CD14-positive monocyte (primary cell): Measurements from ENCODE around the gene AGPAT3. TPM values are rescaled to one million over a fixed set of nuclear protein-coding genes. Genes with fewer than 3 reads are reported as not detected.

Source experiments
- DNase-seq, 3 donors: peaks; one replicate each; pipeline ENCODE4 v3.0.0-alpha.2; 2011 to 2022
- H2AFZ ChIP-seq: 2 replicates; pipeline ENCODE4 v1.6.0; 2012; ENCODE audit warnings: mild to moderate bottlenecking, low read depth, low read length, inconsistent platforms; ENCODE audit not compliant: insufficient read depth, poor library complexity, severe bottlenecking
- H3K27ac ChIP-seq, 2 donors: 1 replicate in 1 of 2; 2 replicates in 1 of 2; pipeline ENCODE4 v1.5.1; 2012 to 2013; ENCODE audit warnings: low read length in 2 of 2, control low read depth in 1 of 2, inconsistent platforms in 1 of 2, low read depth in 1 of 2, mild to moderate bottlenecking in 1 of 2
- H3K27me3 ChIP-seq, 2 donors: one replicate each; pipeline versions ENCODE4 v1.6.0 to v1.6.1; 2011 to 2013; ENCODE audit warnings: low read length in 2 of 2; ENCODE audit not compliant: control insufficient read depth in 2 of 2, insufficient read depth in 2 of 2
- H3K36me3 ChIP-seq, 2 donors: replicated peaks in 1 of 2; 1 replicate in 1 of 2; 2 replicates in 1 of 2; pipeline versions ENCODE4 v1.5.1 to v1.6.1; 2012 to 2013; ENCODE audit warnings: low read length in 2 of 2, control low read depth in 1 of 2, inconsistent platforms in 1 of 2, mild to moderate bottlenecking in 1 of 2; ENCODE audit not compliant: insufficient read depth in 2 of 2, control insufficient read depth in 1 of 2
- H3K4me1 ChIP-seq, 2 donors: 1 replicate in 1 of 2; 2 replicates in 1 of 2; pipeline versions ENCODE4 v1.5.1 to v1.6.1; 2012 to 2013; ENCODE audit warnings: low read length in 2 of 2, control low read depth in 1 of 2, inconsistent platforms in 1 of 2, mild to moderate bottlenecking in 1 of 2, moderate library complexity in 1 of 2; ENCODE audit not compliant: insufficient read depth in 2 of 2, control insufficient read depth in 1 of 2
- H3K4me2 ChIP-seq: replicated peaks from 2 replicates; pipeline ENCODE3; 2012; ENCODE audit warnings: low read length, moderate library complexity, mild to moderate bottlenecking; ENCODE audit not compliant: poor library complexity, severe bottlenecking; ENCODE audit errors: extremely low read depth
- H3K4me3 ChIP-seq, 3 experiments: fragments of 200-600 bp in 1 of 3; sonication (generic) in 1 of 3; replicated peaks in 1 of 3; 1 replicate in 2 of 3; 2 replicates in 1 of 3; pipeline ENCODE4 v1.5.1; 2011 to 2013; ENCODE audit warnings: low read length in 3 of 3, mild to moderate bottlenecking in 3 of 3, control low read depth in 2 of 3, low read depth in 2 of 3, inconsistent platforms in 1 of 3, moderate library complexity in 1 of 3
- H3K79me2 ChIP-seq: 2 replicates; pipeline ENCODE4 v1.6.0; 2012; ENCODE audit warnings: mild to moderate bottlenecking, control low read depth, inconsistent platforms, low read length, moderate library complexity; ENCODE audit not compliant: insufficient read depth
- H3K9ac ChIP-seq: 2 replicates; pipeline ENCODE4 v1.6.0; 2017; ENCODE audit warnings: low read length, mild to moderate bottlenecking; ENCODE audit not compliant: insufficient read depth, poor library complexity, severe bottlenecking
- H3K9me3 ChIP-seq, 2 donors: replicated peaks in 1 of 2; 1 replicate in 1 of 2; 2 replicates in 1 of 2; pipeline versions ENCODE4 v1.5.1 to v1.6.1; 2012 to 2013; ENCODE audit warnings: low read length in 2 of 2, control low read depth in 1 of 2; ENCODE audit not compliant: control insufficient read depth in 1 of 2, insufficient read depth in 1 of 2
- H4K20me1 ChIP-seq: 2 replicates; pipeline ENCODE4 v1.6.0; 2012; ENCODE audit warnings: mild to moderate bottlenecking, low read length, control low read depth, moderate library complexity; ENCODE audit not compliant: insufficient read depth
- H3K27ac Mint-ChIP-seq, 7 donors: one replicate each; pipeline ENCODE4 v1.8.0; 2020; ENCODE audit warnings: mild to moderate bottlenecking in 7 of 7, mixed read lengths in 7 of 7, moderate library complexity in 6 of 7, inconsistent platforms in 2 of 7
- H3K27me3 Mint-ChIP-seq, 3 donors: one replicate each; pipeline ENCODE4 v1.8.0; 2021 to 2022; ENCODE audit warnings: low read depth in 3 of 3, mild to moderate bottlenecking in 3 of 3, mixed read lengths in 3 of 3, moderate library complexity in 3 of 3, inconsistent platforms in 1 of 3
- H3K36me3 Mint-ChIP-seq, 2 donors: one replicate each; pipeline ENCODE4 v1.8.0; 2020; ENCODE audit warnings: mixed read lengths in 2 of 2, inconsistent platforms in 1 of 2, mild to moderate bottlenecking in 1 of 2
- H3K4me1 Mint-ChIP-seq: one replicate; pipeline ENCODE4 v1.8.0; 2020; ENCODE audit warnings: mild to moderate bottlenecking, mixed read lengths
- H3K4me3 Mint-ChIP-seq, 2 donors: one replicate each; pipeline ENCODE4 v1.8.0; 2020; ENCODE audit warnings: mild to moderate bottlenecking in 2 of 2, mixed read lengths in 2 of 2, moderate library complexity in 1 of 2
- H3K9me3 Mint-ChIP-seq, 7 donors: one replicate each; pipeline ENCODE4 v1.8.0; 2020 to 2022; ENCODE audit warnings: mixed read lengths in 7 of 7, mild to moderate bottlenecking in 6 of 7, moderate library complexity in 6 of 7, inconsistent platforms in 2 of 7
- WGBS: methylation state at CpG from one replicate; pipeline ENCODE4 v1.1.5; 2013; ENCODE audit warnings: missing lambda C conversion rate; ENCODE audit not compliant: insufficient coverage; 5-methylcytosine and 5-hydroxymethylcytosine counted together
- intact Hi-C, 2 donors: fragments of 100-400 bp; cut with micrococcal nuclease; formaldehyde crosslinking; loops; one replicate each; pipeline versions ENCODE4 v1.15.0 to v1.15.1; 2023
- polyA plus RNA-seq, 3 donors: library from polyadenylated mRNA; depleted of rRNA in 1 of 3; unstranded in 2 of 3; stranded (reverse) in 1 of 3; fragments of 300-500 nt in 2 of 3; fragments of >200 nt in 1 of 3; fragmentation: Illumina TruSeq in 2 of 3; gene quantifications; 1 replicate in 2 of 3; 2 replicates in 1 of 3; pipeline ENCODE4 v1.2.3, GENCODE V29; 2012 to 2021
- TF ChIP-seq, protein P1 (sequence below): fragments of 200-600 bp; IDR thresholded peaks from one replicate; pipeline ENCODE4 v1.8.0; 2022; ENCODE audit warnings: antibody characterized with exemption, mild to moderate bottlenecking

Gene AGPAT3
- polyA plus RNA-seq, 3 donors: 24.9 to 49.3 (median 26.2) TPM

DNA sequence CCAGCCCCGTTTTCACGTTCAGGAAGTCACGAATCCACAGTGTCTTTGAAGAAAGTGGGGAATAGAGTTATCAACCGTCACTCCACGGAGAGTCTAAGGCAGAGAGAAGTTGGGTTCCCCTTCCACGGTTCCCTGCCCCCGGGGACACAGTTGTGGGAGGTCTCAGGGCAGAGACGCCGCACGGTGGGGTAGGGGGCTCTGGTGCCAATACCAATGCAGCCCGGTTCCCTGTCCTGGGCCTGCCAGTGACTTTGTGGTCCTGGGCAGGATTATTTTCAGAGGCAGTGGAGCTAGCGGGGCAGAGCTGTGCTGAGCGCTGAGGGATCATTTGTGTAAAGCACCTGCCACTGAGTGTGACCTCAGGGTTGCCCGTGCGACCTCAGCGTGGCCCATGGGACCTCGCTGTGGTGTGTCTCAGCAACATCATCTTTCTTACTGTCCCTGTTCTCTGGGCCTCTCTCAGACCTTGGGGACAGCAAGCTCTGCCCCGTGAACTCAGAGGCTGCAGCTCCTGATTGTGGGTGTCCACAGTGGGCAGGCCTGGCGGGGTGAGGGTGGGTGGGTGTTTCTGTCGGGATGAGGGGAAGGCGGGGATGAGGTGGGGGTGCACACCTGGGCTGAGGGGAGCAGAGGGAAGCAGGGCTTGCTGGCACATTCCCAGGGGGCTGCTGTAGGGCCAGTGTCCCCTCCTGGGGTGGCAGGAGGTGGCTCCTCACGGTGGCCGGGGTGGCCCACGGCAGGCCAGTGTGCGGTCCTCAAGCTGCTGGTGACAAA, 65.2 kb downstream of the AGPAT3 start:
- no peak overlapping the region for H3K4me3 ChIP-seq
- 86% methylated on average over 22 of the region's 25 CpGs for whole genome bisulfite sequencing
- TF ChIP-seq, protein P1, sequence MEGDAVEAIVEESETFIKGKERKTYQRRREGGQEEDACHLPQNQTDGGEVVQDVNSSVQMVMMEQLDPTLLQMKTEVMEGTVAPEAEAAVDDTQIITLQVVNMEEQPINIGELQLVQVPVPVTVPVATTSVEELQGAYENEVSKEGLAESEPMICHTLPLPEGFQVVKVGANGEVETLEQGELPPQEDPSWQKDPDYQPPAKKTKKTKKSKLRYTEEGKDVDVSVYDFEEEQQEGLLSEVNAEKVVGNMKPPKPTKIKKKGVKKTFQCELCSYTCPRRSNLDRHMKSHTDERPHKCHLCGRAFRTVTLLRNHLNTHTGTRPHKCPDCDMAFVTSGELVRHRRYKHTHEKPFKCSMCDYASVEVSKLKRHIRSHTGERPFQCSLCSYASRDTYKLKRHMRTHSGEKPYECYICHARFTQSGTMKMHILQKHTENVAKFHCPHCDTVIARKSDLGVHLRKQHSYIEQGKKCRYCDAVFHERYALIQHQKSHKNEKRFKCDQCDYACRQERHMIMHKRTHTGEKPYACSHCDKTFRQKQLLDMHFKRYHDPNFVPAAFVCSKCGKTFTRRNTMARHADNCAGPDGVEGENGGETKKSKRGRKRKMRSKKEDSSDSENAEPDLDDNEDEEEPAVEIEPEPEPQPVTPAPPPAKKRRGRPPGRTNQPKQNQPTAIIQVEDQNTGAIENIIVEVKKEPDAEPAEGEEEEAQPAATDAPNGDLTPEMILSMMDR: no peak
- intact Hi-C loops: loop anchor here in 1 of 2 donors (10.0 kb wide), 1 partner anchor 115 kb away; no protein-coding TSS in a partner anchor
- H3K27ac ChIP-seq: no peak overlapping the region
- H3K4me1 Mint-ChIP-seq: peaks cover 3% of the 10 kb centered on the region
- peak overlapping the region in 2 of 7 donors; percentile 26 to 35 for H3K27ac Mint-ChIP-seq
- H3K27me3 Mint-ChIP-seq: peaks cover 0 to 2% (median 0%) of the 10 kb centered on the region in 3 donors
- H3K4me2 ChIP-seq: no peak overlapping the region
- no peaks in the 10 kb centered on the region for H3K4me1 ChIP-seq
- no peak overlapping the region for H3K9ac ChIP-seq
- no peak overlapping the region for H2AFZ ChIP-seq
- H3K9me3 Mint-ChIP-seq: no peaks in the 10 kb centered on the region
- DNase-seq: no peak
- H3K36me3 Mint-ChIP-seq: peaks cover 63 to 83% of the 10 kb centered on the region in 2 donors
- peaks cover 44 to 83% of the 10 kb centered on the region in 2 donors for H3K36me3 ChIP-seq
- no peaks in the 10 kb centered on the region for H3K9me3 ChIP-seq
- peaks cover 83% of the 10 kb centered on the region for H3K79me2 ChIP-seq
- no peaks in the 10 kb centered on the region for H3K27me3 ChIP-seq
- H4K20me1 ChIP-seq: peaks cover 100% of the 10 kb centered on the region
- no peak overlapping the region for H3K4me3 Mint-ChIP-seq

DNA sequence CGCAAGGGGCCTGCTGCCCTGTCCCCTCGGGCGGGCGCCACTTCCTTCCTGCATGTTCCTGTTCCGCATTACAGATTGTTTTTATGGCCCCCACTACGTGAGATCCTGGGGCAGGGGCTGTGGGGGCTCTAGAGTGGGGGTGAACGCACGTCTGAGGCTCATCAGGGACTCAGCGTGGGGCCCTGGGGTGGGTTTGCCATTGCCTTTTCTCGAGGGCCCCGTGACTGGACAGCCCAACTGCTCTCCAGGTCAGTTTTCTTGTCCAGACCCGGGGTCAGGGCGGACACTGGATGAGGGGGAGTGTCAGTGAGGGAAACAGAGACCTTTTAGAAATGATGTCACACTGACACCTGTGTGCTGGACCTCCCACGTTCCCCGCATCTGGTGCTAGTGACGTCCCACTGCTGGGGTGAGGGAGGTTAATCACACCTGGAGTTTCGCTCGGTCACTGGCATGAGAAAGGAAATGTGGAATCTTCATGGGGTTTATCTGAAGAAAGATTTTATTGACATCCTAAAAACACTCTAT, 65.9 kb downstream of the AGPAT3 start:
- peaks cover 62 to 83% of the 10 kb centered on the region in 2 donors for H3K36me3 Mint-ChIP-seq
- Histone ChIP-seq H3K4me3 (no peak overlapping the region), H3K27me3 (no peaks in the 10 kb centered on the region), H3K9me3 (no peaks in the 10 kb centered on the region), H3K79me2 (peaks cover 83% of the 10 kb centered on the region), H3K4me2 (no peak overlapping the region), H3K9ac (no peak overlapping the region), H3K27ac (no peak overlapping the region), H2AFZ (no peak overlapping the region), H3K36me3 (peaks cover 45 to 83% of the 10 kb centered on the region in 2 donors), H3K4me1 (no peaks in the 10 kb centered on the region), H4K20me1 (peaks cover 100% of the 10 kb centered on the region)
- H3K27me3 Mint-ChIP-seq: no peaks in the 10 kb centered on the region
- intact Hi-C loops: loop anchor here in 1 of 2 donors (10.0 kb wide), 1 partner anchor 116 kb away; no protein-coding TSS in a partner anchor
- peaks cover 3% of the 10 kb centered on the region for H3K4me1 Mint-ChIP-seq
- no peaks in the 10 kb centered on the region for H3K9me3 Mint-ChIP-seq
- TF ChIP-seq, protein P1: no peak
- WGBS: 59% methylated on average over 13 of the region's 18 CpGs
- peak overlapping the region in 3 of 7 donors; percentile 28 to 76 (median 70) for H3K27ac Mint-ChIP-seq
- no peak for DNase-seq
- H3K4me3 Mint-ChIP-seq: no peak overlapping the region
